CD4-positive, alpha-beta T cell treated with Interleukin-2 at 100 ng/mL for 4 hours (primary cell): Measurements from ENCODE around the gene FPGS.
"Not testable (repeated sequence)": the region's sequence is repeated elsewhere in the genome, so short reads cannot be mapped to it uniquely, and the experiment has no call there.

Experiments
- DNase-seq: peaks from one replicate; pipeline ENCODE4 v3.0.0-alpha.2; 2020; ENCODE audit warnings: low spot score

FPGS gene

GRCh38 chr9:127812011-127812410, 9.3 kb downstream of the FPGS start:
- DNase-seq: no peak

GRCh38 chr9:127812936-127813675, 10.4 kb downstream of the FPGS start:
- no peak for DNase-seq

- DNase-seq: no peak
Observed at GRCh38 chr9:127813686-127814226, 11.1 kb downstream of the FPGS start.

GRCh38 chr9:127814619-127815511, 12.2 kb downstream of the FPGS start:
- DNase-seq: no peak

GRCh38 chr9:127815512-127816361, 13.1 kb downstream of the FPGS start:
- DNase-seq: no peak

- DNase-seq: no peak
Observed at GRCh38 chr9:127816362-127816725, 13.7 kb downstream of the FPGS start.

- DNase-seq: no peak
Observed at GRCh38 chr9:127816728-127817127, 14.0 kb downstream of the FPGS start.

GRCh38 chr9:127817881-127818434, 15.3 kb downstream of the FPGS start:
- DNase-seq: no peak

GRCh38 chr9:127818574-127818973, 15.9 kb downstream of the FPGS start:
- DNase-seq: no peak

GRCh38 chr9:127822108-127822507, 19.4 kb downstream of the FPGS start:
- DNase-seq: no peak

GRCh38 chr9:127825319-127826051, 22.8 kb downstream of the FPGS start:
- no peak for DNase-seq

- DNase-seq: no peak
Observed at GRCh38 chr9:127826253-127826913, 23.7 kb downstream of the FPGS start.

GRCh38 chr9:127828262-127829031, 25.8 kb downstream of the FPGS start:
- no peak for DNase-seq

GRCh38 chr9:127829205-127829906, 26.7 kb downstream of the FPGS start:
- no peak for DNase-seq

- no peak for DNase-seq
Observed at GRCh38 chr9:127832248-127832647, 29.6 kb downstream of the FPGS start.

GRCh38 chr9:127833555-127833954, 30.9 kb downstream of the FPGS start:
- no peak for DNase-seq

GRCh38 chr9:127835991-127836516, 33.4 kb downstream of the FPGS start:
- no peak for DNase-seq

- not testable (repeated sequence) for DNase-seq
Observed at GRCh38 chr9:127836561-127836960, 33.9 kb downstream of the FPGS start.

- DNase-seq: no peak
Observed at GRCh38 chr9:127837346-127837745, 34.7 kb downstream of the FPGS start.
